MM.1S (cell line): ENCODE data around the gene SNX2.

Source experiments
- DNase-seq: peaks from one replicate; pipeline ENCODE4 v3.0.0-alpha.2; 2015
- H2AFZ ChIP-seq: fragments of 300-600 bp; sonication (generic); 2 replicates; pipeline ENCODE4 v1.6.0; 2016; ENCODE audit warnings: antibody characterized with exemption, low read length
- H3F3A ChIP-seq: fragments of 300-600 bp; sonication (generic); 2 replicates; pipeline ENCODE4 v1.6.1; 2016; ENCODE audit warnings: mild to moderate bottlenecking, antibody characterized with exemption, low read length, moderate library complexity, mixed read lengths; ENCODE audit not compliant: insufficient read depth
- H3K27ac ChIP-seq: fragments of 300-600 bp; sonication (generic); 2 replicates; pipeline ENCODE4 v1.5.1; 2016; ENCODE audit warnings: mild to moderate bottlenecking, low read length
- H3K27me3 ChIP-seq: fragments of 300-600 bp; sonication (generic); replicated peaks from 2 replicates; pipeline ENCODE4 v1.6.0; 2016; ENCODE audit warnings: low read length; ENCODE audit not compliant: insufficient read depth
- H3K36me3 ChIP-seq: fragments of 300-600 bp; sonication (generic); replicated peaks from 2 replicates; pipeline ENCODE4 v1.6.1; 2016; ENCODE audit warnings: mild to moderate bottlenecking, low read length, mixed read lengths; ENCODE audit not compliant: insufficient read depth
- H3K4me1 ChIP-seq: fragments of 300-600 bp; sonication (generic); 2 replicates; pipeline ENCODE4 v1.6.1; 2016; ENCODE audit warnings: low read length, mixed read lengths
- H3K4me2 ChIP-seq: fragments of 300-600 bp; sonication (generic); 2 replicates; pipeline ENCODE4 v1.6.0; 2016; ENCODE audit warnings: low read depth, low read length
- H3K4me3 ChIP-seq: fragments of 300-600 bp; sonication (generic); 2 replicates; pipeline ENCODE4 v1.5.1; 2016; ENCODE audit warnings: low read length, mixed read lengths
- H3K79me2 ChIP-seq: fragments of 300-600 bp; sonication (generic); 2 replicates; pipeline ENCODE4 v1.6.1; 2016; ENCODE audit warnings: mixed run types, low read length, mixed read lengths
- H3K9ac ChIP-seq: fragments of 300-600 bp; sonication (generic); 2 replicates; pipeline ENCODE4 v1.6.1; 2016; ENCODE audit warnings: low read length, mixed read lengths
- H3K9me2 ChIP-seq: fragments of 300-600 bp; sonication (generic); replicated peaks from 2 replicates; pipeline ENCODE4 v1.6.1; 2016; ENCODE audit warnings: mild to moderate bottlenecking, low read length, mixed read lengths; ENCODE audit not compliant: insufficient read depth
- H3K9me3 ChIP-seq: fragments of 300-600 bp; sonication (generic); replicated peaks from 2 replicates; pipeline ENCODE4 v1.6.1; 2016; ENCODE audit warnings: mild to moderate bottlenecking, low read length, mixed read lengths; ENCODE audit not compliant: insufficient read depth
- H4K20me1 ChIP-seq: fragments of 300-600 bp; sonication (generic); 2 replicates; pipeline ENCODE4 v1.6.1; 2016; ENCODE audit warnings: mild to moderate bottlenecking, low read length, moderate library complexity, mixed read lengths; ENCODE audit not compliant: insufficient read depth
- CTCF ChIP-seq: fragments of 300-600 bp; sonication (generic); IDR thresholded peaks from 2 replicates; pipeline ENCODE4 v1.5.1; 2016; ENCODE audit warnings: antibody characterized with exemption, low read length, mixed read lengths
- EZH2 ChIP-seq: fragments of 300-600 bp; sonication (generic); optimal IDR thresholded peaks from 2 replicates; pipeline ENCODE3; 2017; ENCODE audit warnings: low read depth, mild to moderate bottlenecking, antibody characterized with exemption, low read length, mixed read lengths
- EZH2phosphoT487 ChIP-seq: fragments of 300-600 bp; sonication (generic); IDR thresholded peaks from 2 replicates; pipeline ENCODE4 v1.6.1; 2018; ENCODE audit warnings: antibody characterized with exemption, low read length

Gene SNX2

GRCh38 chr5:122756264-122756911, 18.5 kb upstream of the SNX2 start:
- H3K9me3 ChIP-seq = no peaks in the 10 kb centered on the region
- TF ChIP-seq EZH2 (no peak), EZH2phosphoT487 (no peak), CTCF (no peak)
- no peaks in the 10 kb centered on the region for H4K20me1 ChIP-seq
- H2AFZ ChIP-seq = no peak overlapping the region
- H3K27ac ChIP-seq = no peak overlapping the region
- no peaks in the 10 kb centered on the region for H3K79me2 ChIP-seq
- no peak overlapping the region for H3K4me3 ChIP-seq
- no peaks in the 10 kb centered on the region for H3K9me2 ChIP-seq
- no peaks in the 10 kb centered on the region for H3K27me3 ChIP-seq
- no peaks in the 10 kb centered on the region for H3K36me3 ChIP-seq
- no peak for DNase-seq
- H3K9ac ChIP-seq = no peak overlapping the region
- H3F3A ChIP-seq = no peaks in the 10 kb centered on the region
- no peak overlapping the region for H3K4me2 ChIP-seq
- H3K4me1 ChIP-seq = no peaks in the 10 kb centered on the region

GRCh38 chr5:122757285-122757684, 17.6 kb upstream of the SNX2 start:
- no peaks in the 10 kb centered on the region for H3K9me3 ChIP-seq
- no peaks in the 10 kb centered on the region for H3K4me1 ChIP-seq
- no peak overlapping the region for H3K4me2 ChIP-seq
- H3K27me3 ChIP-seq = no peaks in the 10 kb centered on the region
- no peaks in the 10 kb centered on the region for H3K79me2 ChIP-seq
- H3K9ac ChIP-seq = no peak overlapping the region
- no peaks in the 10 kb centered on the region for H3F3A ChIP-seq
- H3K36me3 ChIP-seq = no peaks in the 10 kb centered on the region
- DNase-seq = no peak
- no peak overlapping the region for H2AFZ ChIP-seq
- no peaks in the 10 kb centered on the region for H4K20me1 ChIP-seq
- TF ChIP-seq CTCF (no peak), EZH2phosphoT487 (no peak), EZH2 (no peak)
- no peaks in the 10 kb centered on the region for H3K9me2 ChIP-seq
- H3K27ac ChIP-seq = no peak overlapping the region
- no peak overlapping the region for H3K4me3 ChIP-seq

- Histone ChIP-seq H3K4me2 (no peak overlapping the region), H3K4me3 (no peak overlapping the region), H3K9me2 (no peaks in the 10 kb centered on the region), H3K36me3 (no peaks in the 10 kb centered on the region), H3F3A (no peaks in the 10 kb centered on the region), H3K9me3 (no peaks in the 10 kb centered on the region), H3K27me3 (no peaks in the 10 kb centered on the region), H2AFZ (no peak overlapping the region), H3K27ac (no peak overlapping the region), H3K4me1 (no peaks in the 10 kb centered on the region), H3K9ac (no peak overlapping the region), H4K20me1 (no peaks in the 10 kb centered on the region), H3K79me2 (no peaks in the 10 kb centered on the region)
- no peak for DNase-seq
- TF ChIP-seq EZH2phosphoT487 = no peak
- no peak for TF ChIP-seq CTCF
- TF ChIP-seq EZH2 = no peak
These were observed 15.4 kb upstream of the SNX2 start for GRCh38 chr5:122759241-122760070.
